GM10266 (cell line): Measurements from ENCODE around the gene ZDHHC14.

Experiments used
- DNase-seq: peaks from one replicate; pipeline ENCODE4 v3.0.0; 2012; ENCODE audit errors: extremely low spot score
- TF ChIP-seq, protein P1 (sequence below): IDR thresholded peaks from 2 replicates; pipeline ENCODE4 v1.5.1; 2012; ENCODE audit warnings: mild to moderate bottlenecking, low read depth; ENCODE audit not compliant: control insufficient read depth, insufficient read depth; ENCODE audit errors: missing control alignments

ZDHHC14 gene

DNA sequence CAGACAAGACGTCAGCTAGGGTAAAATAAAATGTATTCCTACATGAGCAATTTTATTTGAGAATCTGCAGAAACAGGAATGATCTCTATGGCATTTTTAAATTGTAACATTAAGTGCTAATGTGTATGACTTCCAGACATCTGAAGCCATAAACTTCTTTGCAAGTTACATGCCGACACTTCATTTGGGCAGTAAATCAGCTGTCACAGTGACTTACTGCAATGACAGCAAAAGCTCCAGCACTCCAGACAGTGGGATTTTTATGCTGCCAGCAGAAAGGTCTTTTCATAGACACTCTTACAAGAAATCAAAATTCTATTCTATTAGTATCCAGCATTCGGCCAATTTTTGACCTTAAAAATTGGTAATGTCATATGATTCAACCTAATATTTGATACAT lies 285.7 kb downstream of the ZDHHC14 start:
- TF ChIP-seq, protein P1, sequence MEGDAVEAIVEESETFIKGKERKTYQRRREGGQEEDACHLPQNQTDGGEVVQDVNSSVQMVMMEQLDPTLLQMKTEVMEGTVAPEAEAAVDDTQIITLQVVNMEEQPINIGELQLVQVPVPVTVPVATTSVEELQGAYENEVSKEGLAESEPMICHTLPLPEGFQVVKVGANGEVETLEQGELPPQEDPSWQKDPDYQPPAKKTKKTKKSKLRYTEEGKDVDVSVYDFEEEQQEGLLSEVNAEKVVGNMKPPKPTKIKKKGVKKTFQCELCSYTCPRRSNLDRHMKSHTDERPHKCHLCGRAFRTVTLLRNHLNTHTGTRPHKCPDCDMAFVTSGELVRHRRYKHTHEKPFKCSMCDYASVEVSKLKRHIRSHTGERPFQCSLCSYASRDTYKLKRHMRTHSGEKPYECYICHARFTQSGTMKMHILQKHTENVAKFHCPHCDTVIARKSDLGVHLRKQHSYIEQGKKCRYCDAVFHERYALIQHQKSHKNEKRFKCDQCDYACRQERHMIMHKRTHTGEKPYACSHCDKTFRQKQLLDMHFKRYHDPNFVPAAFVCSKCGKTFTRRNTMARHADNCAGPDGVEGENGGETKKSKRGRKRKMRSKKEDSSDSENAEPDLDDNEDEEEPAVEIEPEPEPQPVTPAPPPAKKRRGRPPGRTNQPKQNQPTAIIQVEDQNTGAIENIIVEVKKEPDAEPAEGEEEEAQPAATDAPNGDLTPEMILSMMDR = no peak
- DNase-seq = no peak

DNA sequence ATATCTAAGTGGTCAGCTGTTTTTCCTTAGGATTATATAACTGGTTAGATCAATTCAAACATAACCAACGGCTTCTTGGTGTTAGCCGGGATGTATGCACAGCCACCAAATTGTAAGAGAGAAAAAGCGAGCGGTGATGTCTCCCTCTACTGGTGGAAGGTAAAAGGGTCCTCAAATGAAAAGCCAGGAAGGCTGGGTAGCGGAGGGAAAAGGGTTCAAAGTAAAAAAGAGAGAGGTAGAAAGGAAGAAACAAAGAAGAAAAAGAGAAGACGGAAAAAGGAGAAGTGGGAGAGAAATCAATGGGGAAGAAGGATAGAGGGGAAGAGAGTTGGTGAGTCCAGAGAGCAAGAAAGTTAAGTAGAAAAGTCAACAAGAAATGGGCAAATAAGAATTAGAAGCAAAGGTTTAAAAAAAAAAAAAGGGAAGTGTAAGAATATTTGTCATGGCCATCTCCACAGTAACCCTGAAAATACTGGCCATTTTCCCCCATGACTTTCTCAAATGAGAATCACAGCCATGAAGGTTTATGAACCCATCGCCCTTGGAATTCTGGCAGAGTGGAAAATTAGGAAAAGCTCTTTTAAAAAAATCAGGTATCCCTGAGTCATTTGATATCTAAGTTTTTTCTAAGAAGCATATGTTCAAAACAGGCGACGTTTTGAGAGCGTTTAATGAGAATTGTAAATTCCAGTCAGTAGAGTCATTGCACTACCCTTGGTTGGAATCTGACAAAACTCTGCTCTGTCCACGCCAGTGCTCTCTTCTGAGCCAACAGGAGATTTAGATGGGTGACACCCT lies 286.4 kb downstream of the ZDHHC14 start:
- DNase-seq = peak; percentile 79
- TF ChIP-seq, protein P1 = peak; percentile 79

DNA sequence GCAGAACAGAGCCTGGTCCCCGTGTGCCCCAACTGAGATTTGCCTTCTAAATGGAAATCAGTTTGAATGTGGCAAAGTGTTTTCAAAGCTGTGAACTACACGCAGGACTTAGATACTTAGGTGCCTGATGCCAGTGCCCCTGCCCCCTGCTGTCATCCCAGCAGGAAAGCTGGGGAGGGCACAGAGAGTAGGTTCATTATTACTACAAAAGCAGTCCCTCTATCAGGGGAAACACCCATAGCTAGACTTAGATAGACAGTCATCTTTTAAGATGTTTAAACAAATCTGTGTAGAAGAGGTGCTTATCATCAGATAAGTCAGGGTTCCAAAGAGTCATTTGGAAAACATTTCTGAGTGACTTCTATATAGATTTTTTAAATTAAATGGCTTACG lies 287.0 kb downstream of the ZDHHC14 start:
- DNase-seq = no peak
- TF ChIP-seq, protein P1 = peak; percentile 1

DNA sequence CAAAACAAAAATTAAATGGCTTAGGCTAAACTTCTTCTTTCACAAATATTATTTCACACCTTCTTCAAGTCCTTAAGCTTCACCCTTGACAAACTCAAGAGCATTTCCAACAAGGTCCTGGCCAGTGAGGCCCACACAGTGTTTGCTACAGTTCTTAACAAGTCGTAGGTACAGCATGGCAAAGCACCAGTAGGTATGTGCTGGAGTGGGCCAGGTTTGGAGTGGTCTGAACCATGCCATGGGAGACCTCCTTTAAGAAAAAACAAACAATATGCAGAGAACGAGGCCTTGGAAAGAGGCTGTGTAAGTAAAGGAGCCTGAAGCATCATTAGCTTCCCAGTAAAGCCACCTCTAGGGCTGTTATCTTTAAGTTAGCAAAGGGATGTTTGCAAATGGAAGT lies 287.7 kb downstream of the ZDHHC14 start:
- DNase-seq = no peak
- TF ChIP-seq, protein P1 = no peak

DNA sequence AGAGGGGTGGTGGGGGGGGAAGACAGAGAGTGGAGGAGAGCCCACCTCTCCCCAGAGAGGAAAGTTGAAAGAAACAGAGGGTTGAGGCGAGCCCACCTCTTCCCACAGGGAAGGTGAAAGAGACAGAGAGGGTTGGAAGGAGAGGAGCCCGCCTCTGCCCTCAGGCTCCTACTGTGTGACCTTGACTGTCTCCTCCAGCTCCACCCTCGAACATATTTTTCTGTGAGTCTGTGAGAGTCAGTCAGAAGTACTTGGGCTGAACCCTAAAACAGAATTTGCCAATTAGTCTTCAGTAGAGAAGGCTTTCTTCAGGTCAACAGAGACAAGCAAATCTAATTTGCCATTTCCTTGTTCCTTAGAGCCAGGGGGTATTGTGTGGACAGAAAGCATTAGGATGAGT lies 288.3 kb downstream of the ZDHHC14 start:
- DNase-seq = no peak
- TF ChIP-seq, protein P1 = no peak

DNA sequence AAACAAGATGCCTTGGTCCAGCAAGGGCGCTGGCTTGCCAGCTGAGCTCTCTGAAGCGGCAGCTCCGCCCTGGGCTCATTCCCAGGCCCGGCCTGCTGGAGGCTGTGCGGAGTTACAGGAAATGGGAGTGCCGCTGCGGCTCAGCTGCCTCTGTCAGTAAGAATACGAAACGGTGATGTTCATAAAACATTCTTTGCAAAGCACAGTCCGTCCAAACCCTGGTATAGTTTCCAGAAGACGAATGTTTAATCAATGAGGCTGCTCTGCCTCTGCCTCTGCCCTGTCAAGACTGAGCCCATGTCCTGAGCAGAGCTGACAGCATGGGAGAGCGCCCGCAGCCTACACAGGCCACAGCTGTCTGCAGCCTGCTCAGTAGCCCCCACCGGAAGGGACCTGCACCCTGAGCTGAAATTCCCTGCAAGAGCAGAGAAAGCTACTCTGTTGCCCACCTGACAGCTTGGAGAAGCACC lies 288.8 kb downstream of the ZDHHC14 start:
- DNase-seq = no peak
- TF ChIP-seq, protein P1 = no peak

DNA sequence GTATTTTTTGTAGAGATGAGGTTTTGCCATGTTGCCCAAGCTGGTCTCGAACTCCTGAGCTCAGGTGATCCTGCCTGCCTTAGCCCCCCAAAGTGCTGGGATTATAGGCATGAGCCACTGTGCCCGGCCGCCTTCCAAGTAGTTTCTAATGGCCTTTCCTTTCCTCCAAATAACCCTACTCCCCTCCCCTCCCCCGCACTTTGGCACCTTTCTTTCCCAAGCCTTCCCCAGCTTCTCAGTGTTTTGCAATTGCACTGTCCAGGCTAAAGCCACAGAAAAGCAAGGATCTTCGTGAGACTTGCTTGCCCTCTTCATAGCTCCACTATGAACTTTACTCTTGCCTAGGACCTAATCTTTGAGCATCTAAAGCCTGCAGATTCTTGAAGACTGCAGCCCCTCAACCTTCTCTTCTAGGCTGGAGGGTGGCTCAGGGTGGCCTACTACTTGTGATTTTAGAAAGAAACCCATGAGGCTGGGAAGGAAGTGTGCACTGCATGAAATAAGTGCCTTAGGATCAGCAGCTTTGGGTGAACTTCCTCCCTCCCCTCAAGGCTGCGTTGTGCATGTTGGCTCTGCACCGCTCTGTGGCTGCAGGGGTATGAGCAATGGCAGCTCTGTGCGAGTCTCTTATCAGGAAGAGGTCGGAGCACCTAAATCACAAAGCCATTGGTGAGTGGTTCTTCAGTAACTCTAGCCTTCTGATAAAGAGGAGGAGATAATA lies 289.6 kb downstream of the ZDHHC14 start:
- no peak for DNase-seq

More for the DNA sequence above, 289.6 kb downstream of the ZDHHC14 start:
- TF ChIP-seq, protein P1 = no peak
